DMS153 (cell line): Measurements from ENCODE around the gene MAST3.

Experiments used
- DNase-seq: peaks from one replicate; lab custom pipeline; 2025; lab: John Stamatoyannopoulos, UW

The MAST3 gene

DNA sequence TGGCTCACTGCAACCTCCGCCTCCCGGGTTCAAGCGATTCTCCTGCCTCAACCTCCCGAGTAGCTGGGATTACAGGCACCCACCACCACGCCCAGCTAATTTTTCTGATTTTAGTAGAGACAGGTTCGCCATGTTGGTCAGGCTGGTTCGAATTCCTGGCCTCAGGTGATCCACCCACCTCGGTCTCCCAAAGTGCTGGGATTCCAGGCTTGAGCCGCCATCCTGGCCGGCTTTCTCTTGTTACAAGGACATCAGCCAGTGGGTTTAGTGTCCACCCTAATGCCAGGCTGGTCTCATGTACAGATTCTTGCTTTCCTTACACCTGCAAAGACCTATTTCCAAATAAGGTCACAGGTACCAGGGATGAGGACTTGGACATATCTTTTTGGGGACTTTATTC lies 62.2 kb downstream of the MAST3 start:
- no peak for DNase-seq

DNA sequence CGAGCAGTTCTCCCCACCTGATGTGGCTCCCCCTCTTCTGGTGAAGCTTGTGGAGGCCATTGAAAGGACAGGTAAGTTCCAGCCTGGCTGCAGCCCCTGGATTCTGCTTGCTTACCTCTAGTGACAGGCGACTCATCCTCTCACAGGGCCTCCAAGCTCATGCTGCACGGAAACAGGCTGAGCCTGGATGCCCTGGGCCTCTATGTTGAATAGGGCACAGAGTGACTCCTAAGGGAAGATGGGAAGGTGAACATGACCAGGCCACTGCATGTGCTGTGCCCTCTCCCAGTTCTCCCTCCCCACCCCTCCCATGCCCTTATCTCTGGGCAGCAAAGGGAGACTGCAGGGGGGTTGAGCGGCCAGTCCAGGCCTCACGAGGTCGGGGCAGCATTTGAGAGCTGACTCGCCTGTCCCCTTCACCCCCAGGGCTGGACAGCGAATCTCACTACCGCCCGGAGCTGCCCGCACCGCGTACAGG lies 63.0 kb downstream of the MAST3 start:
- DNase-seq: no peak

DNA sequence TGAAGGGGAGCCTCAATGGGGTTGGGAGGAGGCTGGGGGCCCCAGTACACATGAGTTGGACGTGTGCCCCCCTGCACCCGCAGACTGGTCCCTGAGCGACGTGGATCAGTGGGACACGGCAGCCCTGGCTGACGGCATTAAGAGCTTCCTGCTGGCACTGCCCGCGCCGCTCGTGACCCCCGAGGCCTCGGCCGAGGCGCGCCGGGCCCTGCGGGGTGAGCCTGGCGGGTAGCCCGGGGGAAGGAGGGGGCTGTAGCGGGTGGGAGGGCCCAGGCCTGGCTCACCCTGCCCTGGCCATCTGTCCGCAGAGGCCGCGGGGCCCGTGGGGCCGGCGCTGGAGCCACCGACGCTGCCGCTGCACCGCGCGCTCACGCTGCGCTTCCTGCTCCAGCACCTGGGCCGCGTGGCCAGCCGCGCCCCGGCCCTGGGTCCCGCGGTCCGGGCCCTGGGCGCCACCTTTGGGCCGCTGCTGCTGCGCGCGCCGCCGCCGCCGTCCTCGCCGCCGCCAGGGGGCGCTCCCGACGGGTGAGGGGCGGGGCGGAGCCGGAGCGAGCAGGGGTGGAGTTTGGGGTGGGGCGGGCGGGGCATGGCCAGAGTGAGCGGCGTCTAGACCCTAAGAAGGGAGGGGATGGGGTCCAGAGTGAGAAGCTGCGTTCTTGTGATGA lies 63.5 kb downstream of the MAST3 start:
- DNase-seq: peak; percentile 39

DNA sequence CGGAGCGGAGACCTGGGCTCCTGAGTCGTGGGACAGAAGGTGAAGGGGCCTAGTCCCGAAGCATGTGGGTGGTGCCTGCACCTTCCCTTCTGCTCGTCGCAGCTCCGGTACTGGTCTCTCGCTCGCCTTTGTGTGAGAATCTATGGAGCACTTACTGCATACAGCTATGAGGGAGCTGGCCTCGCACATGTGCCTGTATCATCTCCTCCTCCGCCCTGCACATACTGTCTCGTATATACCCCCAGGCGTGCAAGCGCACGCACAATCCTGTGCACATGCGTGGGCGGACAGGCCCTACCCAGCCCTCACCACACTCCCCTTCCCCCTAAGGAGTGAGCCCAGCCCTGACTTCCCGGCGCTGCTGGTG lies 64.0 kb downstream of the MAST3 start:
- no peak for DNase-seq

DNA sequence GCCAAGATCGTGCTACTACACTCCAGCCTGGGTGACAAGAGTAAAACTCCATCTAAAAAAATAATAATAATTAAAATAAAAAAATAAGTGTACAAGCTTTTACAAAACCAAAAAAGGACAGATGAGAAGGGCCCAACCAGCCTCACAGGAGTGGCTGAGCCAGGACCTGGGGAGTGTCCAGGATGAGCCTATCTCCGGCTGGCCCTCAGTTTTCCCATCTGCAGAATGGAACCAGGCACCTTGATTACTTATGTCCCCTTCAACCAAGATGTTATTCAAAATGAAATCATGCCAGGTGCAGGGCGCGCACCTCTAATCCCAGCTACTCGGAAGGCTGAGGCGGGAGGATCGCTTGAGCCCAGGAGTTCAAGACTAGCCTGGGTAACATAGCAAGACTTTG lies 66.5 kb downstream of the MAST3 start:
- DNase-seq: no peak

DNA sequence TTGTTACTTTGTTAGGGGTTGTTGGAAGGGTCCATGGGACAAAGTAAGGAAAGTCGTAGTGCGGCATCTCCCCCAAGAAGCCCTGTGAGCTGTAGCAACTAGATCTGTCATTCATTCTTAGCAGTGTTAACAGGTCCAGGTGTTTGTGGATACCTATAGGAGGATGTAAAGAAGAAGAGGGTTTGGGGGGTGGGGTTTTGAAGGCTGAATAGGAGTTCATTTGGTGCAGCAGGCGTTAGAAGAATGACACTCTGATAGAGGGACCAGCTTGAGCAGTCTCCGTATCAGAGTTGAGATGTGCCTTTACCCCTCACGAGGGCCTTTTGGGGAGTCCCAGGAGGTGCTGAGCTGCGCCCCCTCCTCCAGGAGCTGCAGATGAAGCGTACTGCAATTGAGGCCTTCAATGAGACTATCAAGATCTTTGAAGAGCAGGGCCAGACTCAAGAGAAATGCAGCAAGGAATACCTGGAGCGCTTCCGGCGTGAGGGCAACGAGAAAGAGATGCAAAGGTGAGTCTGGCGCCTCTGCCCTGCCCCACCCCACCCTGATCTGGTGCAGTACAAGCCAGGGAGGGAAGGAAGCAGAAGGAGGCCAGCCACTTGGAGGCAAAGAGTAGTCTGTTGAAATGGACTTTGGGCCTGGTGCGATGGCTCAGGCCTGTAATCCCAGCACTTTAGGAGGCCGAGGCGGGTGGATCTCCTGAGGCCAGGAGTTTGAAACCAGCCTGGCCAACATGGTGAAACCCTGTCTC lies 68.4 kb downstream of the MAST3 start:
- DNase-seq: no peak

DNA sequence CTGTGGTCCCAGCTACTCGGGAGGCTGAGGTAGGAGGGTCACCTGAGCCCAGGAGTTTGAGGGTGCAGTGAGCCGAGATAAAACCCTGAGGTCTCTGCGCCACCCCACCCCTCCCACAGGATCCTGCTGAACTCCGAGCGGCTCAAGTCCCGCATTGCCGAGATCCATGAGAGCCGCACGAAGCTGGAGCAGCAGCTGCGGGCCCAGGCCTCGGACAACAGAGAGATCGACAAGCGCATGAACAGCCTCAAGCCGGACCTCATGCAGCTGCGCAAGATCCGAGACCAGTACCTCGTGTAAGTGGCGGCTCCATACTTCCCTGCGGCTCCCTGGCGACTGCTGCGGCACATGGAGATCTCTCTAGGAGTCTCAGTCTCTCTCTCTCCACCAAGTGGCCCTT lies 69.4 kb downstream of the MAST3 start:
- DNase-seq: no peak

DNA sequence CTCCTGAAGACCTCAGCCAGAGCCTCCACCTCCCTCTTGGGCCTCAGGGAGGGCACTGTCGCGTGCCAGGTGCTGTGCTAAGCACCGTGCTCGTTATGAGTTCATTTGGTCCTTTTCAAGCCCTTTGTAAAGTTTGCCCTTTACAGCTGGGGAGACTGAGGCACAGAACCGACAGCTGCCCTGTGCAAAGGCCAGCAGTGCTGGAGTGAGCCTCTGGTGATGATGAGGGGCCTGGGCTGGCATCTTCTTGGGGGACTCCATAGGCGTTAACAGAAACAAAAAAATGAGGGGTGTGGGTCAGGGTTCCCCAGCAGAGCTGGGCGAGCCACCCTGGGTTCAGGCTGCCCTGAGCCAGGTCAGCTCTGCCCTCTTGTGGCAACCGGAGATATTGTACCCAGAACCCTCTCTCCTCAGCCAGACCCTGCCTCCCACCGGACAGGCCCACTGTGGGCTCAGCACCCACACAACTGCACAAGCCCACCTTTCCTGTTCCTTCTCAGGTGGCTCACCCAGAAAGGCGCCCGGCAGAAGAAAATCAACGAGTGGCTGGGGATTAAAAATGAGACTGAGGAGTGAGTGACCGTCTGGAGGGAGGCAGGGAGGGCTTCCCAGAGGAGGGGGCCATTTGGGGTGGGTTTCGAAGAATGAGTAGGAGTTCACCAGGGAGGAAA lies 70.5 kb downstream of the MAST3 start:
- no peak for DNase-seq

DNA sequence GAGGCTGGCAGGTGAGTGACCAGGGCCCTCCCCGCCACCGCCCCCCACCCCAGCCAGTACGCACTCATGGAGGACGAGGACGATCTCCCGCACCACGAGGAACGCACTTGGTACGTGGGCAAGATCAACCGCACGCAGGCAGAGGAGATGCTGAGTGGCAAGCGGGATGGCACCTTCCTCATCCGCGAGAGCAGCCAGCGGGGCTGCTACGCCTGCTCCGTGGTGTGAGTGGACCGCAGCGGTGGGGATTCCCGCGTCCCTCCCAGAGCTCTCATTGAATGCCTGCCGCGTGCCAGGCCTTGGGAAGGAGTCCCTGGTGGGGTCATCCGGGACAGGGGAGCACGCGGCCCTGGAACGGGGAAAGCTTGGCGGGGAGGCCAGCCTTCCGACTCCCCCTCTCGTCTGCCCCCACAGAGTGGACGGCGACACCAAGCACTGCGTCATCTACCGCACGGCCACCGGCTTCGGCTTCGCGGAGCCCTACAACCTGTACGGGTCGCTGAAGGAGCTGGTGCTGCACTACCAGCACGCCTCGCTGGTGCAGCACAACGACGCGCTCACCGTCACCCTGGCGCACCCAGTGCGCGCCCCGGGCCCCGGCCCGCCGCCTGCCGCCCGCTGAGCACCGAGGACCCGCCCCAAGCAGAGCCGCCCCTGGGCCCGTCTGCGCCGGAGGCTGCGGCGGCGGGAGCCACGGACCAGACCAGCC lies 71.2 kb downstream of the MAST3 start:
- no peak for DNase-seq

DNA sequence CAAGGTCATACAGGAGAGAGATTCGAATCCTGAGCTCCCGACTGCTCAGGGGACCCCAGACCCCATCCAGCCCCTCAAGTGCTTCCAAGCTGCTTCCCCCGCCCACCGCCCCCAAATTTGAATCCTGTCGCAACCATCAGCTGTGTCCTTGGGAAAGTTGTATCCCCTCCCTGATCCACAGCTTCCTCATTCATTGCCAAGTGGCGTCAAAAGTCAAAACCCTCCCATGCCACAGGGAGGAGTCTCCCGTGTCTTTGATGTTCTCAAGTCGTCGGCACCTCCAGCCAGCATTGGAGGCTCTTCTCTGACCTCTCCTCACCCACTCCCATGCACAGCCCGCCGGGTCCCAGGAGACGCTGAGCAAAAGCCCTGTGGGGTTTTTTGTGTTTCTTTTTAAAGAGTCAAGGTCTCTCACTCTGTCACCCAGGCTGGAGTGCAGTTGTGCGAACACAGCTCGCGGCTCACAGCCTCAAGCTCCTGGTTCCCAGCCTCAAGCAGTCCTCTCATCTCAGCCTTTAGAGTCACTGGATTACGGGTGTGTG lies 73.2 kb downstream of the MAST3 start:
- no peak for DNase-seq

DNA sequence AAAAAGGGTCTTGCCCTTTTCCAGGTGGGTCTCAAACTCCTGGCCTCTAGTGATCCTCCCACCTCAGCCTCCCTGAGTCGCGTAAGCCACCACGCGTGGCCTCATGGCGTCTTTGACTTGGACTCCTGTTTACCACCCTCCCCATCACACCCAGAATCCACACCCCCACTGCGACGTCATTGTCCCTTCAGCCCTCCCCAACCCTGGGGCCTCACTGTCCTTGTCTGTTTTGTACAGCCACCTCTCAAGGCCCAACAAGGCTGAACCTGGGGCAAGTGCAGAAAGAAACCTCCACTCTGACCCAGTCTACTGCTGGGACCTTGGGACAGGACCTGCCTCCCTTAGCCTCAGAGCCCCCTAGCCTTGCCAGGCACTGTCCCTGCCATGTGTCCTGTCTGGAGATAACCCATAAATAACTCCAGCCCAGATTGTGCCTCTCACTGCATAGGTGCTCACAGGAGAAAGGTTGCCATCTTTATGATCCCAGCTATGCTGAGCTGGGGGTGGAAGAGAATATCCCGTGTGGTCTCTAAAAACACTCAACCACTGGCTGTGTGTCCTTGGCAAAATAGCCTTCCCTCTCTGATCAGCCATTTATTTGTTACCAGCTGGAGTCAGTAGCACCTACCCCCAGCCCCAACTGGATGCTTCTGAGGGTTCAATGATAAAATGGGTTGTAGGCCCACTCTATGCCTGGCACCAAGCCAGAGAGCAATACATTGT lies 74.2 kb downstream of the MAST3 start:
- no peak for DNase-seq

DNA sequence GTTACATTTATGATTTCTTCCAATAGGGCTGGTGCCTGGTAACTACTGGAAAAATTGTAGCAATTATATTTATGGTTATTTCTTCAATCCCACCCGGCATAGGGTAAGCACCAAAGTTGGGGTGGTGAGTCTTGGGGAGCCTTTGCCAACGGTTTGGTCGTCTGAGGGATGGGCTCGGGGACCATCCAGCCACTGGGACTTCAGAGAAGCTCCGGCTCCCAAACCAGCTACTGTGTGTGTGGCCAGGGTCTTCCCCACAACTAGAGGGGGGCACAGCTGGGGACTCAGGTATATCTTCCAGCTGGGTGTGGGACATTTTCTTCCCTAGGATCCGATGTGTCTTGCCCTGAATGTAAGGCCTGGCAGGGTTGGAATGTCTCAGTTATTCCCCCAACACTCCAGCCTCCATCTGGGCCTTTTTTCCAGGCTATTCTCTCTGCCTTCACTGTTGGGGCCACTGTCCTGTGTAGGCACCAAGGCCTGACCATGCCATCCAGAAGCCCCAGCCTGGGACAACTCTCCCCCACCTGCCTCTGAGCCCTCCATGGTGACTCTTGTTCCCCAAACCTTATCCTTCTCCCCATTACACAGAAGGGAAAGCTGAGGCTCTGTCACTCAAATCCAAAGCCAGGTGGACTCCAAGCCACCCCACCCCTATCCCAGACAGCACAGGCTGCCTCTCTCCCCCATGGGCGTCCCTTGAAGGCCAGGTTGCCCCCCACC lies 74.9 kb downstream of the MAST3 start:
- no peak for DNase-seq

DNA sequence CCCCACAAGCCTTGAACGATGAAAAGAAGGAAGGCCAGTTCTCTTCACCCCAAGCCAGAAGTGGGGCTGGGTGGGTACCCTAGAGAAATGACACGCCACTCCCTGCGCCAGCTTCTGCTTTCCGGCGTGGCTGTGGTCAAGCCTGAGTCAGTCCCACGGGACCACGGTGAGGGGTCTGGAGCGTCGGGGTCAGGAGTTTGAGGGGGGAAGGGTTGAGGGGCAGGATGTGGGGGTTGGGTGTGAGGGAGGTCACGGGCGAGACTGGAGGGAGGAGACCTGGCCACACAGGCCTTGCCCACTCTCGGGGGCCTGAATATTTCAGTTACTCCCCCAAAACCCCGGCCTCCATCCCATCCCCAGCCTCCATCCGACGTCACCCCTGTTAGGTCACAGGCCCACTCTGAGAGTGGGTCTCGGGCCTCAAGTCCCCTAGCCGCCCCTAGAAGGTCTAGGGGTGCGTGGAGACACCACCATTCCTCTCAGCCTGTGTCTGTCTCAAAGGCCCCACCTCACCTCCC lies 75.5 kb downstream of the MAST3 start:
- DNase-seq: no peak

DNA sequence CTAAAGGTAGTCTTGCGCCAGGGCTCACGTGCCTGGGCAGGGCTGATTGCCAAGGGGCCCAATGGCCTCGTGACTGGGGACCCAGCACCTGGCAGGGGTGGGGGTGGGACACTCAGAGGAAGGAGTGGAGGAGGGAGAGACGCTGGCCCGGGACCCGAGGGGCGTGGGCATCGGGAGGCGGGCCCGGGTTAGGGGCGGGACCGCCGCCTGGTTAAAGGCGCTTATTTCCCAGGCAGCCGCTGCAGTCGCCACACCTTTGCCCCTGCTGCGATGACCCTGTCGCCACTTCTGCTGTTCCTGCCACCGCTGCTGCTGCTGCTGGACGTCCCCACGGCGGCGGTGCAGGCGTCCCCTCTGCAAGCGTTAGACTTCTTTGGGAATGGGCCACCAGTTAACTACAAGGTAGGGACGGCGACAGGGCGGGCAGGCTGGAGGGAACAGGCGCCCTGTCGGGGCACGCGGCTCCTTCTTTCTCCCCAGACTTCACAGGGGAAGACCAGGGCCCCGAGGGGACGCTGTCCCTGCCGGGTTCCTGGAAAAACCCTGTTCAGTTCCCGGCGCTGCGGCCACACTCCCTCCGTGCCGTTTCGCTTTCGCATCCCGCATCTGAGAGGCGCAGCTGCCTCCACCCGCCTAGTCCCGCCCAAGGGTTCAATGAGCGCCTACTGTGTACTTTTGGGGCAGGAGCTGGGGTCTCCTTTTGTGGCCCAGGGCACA lies 76.2 kb downstream of the MAST3 start, which contains the start of gene IFI30:
TSS of gene IFI30 (plus strand) at position 242 of the 717 bp plus-strand sequence. CDS start at position 271, 29 bp downstream.
- peak; percentile 91 for DNase-seq

DNA sequence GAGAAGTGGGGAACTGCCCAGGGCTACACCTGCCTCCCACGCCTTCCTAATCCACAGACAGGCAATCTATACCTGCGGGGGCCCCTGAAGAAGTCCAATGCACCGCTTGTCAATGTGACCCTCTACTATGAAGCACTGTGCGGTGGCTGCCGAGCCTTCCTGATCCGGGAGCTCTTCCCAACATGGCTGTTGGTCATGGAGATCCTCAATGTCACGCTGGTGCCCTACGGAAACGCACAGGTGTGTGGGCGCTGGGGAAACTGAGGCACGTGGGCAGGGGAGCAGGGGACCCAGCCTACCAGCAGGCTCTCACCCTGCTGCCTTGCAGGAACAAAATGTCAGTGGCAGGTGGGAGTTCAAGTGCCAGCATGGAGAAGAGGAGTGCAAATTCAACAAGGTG lies 77.4 kb downstream of the MAST3 start:
- DNase-seq: no peak

DNA sequence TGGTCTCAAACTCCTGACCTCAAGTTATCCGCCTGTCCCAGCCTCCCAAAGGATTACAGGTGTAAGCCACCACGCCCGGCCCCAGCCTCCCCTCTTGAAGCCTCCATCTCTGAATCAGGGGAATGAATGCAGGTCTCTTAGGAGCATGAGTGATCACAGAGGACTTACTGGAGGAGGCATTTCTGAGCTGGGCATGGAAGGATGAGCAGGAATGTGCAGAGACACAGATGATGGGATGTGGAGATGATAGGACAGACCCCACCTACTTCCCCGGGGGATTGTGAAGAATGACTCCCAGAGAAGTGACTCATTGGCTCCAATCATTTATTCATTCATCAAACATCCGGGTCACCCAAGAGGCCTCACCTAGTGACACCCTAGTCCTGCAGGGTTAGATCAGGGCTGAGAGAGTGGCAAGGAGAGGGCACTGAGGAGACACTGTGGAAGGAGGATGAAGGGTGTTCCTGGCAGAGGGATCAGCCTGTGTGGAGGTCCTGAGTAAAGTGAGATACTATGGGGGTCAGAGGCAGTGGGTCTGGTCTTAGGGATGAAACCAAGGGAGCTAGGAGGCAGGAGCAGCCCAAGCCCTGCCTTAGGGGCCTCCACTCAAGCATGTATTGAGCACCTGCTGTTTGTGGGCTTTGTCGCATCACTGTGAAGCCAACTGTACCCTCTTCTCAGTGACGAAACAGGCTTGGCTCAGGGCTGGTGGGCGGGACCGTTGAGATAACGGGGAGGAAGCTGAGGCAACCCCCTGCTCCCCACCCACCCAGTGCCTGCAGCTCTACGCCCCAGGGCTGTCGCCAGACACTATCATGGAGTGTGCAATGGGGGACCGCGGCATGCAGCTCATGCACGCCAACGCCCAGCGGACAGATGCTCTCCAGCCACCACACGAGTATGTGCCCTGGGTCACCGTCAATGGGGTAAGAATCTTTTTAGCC lies 79.1 kb downstream of the MAST3 start:
- no peak for DNase-seq

DNA sequence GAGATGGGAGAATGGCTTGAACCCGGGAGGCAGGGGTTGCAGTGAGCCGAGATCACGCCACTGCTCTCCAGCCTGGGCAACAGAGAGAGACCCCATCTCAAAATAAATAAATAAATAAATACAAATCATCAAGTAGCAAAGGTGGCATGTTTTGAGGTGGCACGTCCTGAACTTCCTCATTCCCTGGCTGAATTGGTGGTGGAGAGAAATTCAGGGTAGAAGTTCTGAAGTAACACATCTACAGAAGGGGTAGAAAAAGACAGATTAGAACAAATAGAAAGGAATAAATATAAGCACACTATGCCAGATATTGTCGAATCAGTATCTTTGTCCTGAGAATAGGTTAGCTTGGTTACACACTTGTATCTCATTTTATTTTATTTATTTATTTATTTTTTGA lies 82.4 kb downstream of the MAST3 start:
- no peak for DNase-seq

DNA sequence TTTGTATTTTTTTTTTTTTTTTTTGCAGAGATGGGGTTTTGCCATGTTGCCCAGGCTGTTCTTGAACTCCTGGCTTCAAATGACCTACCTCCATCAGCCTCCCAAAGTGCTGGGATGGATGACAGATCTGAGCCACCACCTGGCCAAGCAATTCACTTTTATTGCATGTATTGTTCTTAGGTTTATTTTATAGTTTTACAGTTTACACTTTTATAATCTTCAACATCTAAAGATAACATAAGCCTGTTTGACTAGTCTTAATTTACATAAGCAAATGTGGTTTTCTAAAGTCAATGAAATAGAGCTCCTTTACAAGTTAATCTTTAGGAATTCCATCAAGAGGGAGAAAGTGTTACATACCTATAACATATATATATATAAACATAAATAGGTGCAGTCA lies 86.0 kb downstream of the MAST3 start:
- DNase-seq: no peak

DNA sequence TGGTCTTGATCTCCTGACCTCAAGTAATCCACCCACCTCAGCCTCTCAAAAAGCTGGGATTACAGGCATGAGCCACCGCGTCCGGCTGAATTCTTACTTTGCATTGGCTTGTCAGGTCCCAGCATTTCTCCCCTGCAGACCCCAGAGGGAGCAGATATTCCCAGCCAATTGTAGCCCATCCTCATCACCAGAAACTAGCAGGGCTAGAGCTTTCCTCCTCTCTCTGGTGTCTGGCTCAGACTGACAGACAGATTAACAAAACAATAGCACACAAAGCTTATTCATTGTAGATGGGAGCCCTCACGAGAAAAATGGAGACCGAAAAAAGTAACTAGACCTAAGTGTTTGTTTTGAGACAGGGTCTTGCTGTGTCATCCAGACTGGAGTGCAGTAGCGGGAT lies 88.0 kb downstream of the MAST3 start:
- DNase-seq: no peak
